Hematopoietic multipotent progenitor cell treated with erythropoietin and hydrocortisone succinate and interleukin-3 and kit ligand, for 6 days (in vitro differentiated cells): ENCODE data around the gene EIF1B.

ENCODE experiments used
- DNase-seq: peaks from one replicate; pipeline ENCODE4 v3.0.0-alpha.2; 2015

EIF1B gene

DNA sequence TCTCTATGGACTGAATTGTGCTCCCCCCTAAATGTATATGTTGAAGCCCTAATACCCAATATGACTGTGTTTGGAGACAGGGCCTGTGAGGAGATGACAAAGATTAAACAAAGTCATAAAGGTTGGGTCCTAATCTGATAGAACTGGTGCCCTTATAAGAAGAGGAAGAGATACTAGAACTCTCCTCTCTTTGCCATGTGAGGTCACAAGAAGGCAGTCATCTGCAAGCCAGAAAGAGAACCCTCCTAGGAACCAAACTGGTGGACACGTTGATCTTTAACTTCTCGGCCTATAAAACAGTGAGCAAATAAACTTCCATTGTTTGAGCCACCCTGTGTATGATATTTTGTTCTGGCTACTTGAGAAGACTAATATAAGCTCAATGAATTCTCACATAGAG is 45.9 kb downstream of the EIF1B start:
- DNase-seq = no peak

DNA sequence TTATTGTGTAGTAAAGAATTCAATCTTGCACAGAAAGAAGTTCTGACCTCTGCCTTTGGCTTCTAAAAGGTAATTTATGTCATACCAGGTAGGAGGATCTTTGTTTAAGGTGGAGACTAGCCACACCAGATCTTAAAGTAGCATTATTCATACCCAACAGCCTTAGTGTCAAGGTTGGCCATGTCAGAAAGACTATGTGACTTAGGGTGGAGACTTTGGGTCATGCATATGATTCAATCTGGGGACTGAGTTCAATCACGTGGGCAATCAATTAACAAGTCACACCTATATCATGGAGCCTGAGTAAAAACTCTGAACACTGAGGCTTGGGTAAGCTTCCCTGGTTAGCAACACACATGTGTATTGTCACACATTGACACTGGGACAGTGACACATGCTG is 48.9 kb downstream of the EIF1B start:
- DNase-seq = no peak
